HL-60 (cell line): ENCODE measurements around the gene DEGS1.

Source experiments
- CTCF ChIP-seq: IDR thresholded peaks from one replicate; pipeline ENCODE4 v1.5.1; 2011; ENCODE audit warnings: low read length, control low read depth, inconsistent platforms; ENCODE audit not compliant: insufficient read depth
- GABPA ChIP-seq: IDR thresholded peaks from 2 replicates; pipeline ENCODE4 v1.6.1; 2012; ENCODE audit warnings: low read depth
- POLR2AphosphoS5 ChIP-seq: IDR thresholded peaks from 2 replicates; pipeline ENCODE4 v1.6.1; 2012; ENCODE audit warnings: low read depth

GRCh38 chr1:224183591-224184312, 712 bp downstream of the DEGS1 start:
- TF ChIP-seq CTCF (no peak), POLR2AphosphoS5 (peak; percentile 48), GABPA (no peak)
